ENCODE results near the gene MMD2.

Gene MMD2

GRCh38 chr7:4958477-4959301 is at the start of gene MMD2:
Gene MMD2 (minus strand): TSS chr7:4959187. CDS start chr7:4959017, 170 bp downstream.
- no peak within 1 kb of the TSS for H3K4me3 ChIP-seq (ENCODE audit: control insufficient read depth, low read depth, low read length)
- no peak for DNase-seq (ENCODE audit: low read depth)
- TF ChIP-seq CTCF (conservative IDR thresholded peaks at IDR 0.05; ENCODE audit: control insufficient read depth, insufficient read depth, low read depth, low read length) = no peak

GRCh38 chr7:5005066-5005465 is 46.1 kb upstream of the MMD2 start:
- H3K4me3 ChIP-seq (ENCODE audit: control insufficient read depth, low read depth, low read length) = no peak overlapping the region
- TF ChIP-seq CTCF (conservative IDR thresholded peaks at IDR 0.05; ENCODE audit: control insufficient read depth, insufficient read depth, low read depth, low read length) = no peak
- DNase-seq (ENCODE audit: low read depth) = no peak

GRCh38 chr7:5001911-5002310 is 42.9 kb upstream of the MMD2 start:
- no peak for TF ChIP-seq CTCF (conservative IDR thresholded peaks at IDR 0.05; ENCODE audit: control insufficient read depth, insufficient read depth, low read depth, low read length)
- no peak for DNase-seq (ENCODE audit: low read depth)
- no peak overlapping the region for H3K4me3 ChIP-seq (ENCODE audit: control insufficient read depth, low read depth, low read length)

GRCh38 chr7:5001003-5001402 is 42.0 kb upstream of the MMD2 start:
- H3K4me3 ChIP-seq (ENCODE audit: control insufficient read depth, low read depth, low read length) = no peak overlapping the region
- DNase-seq (ENCODE audit: low read depth) = no peak
- TF ChIP-seq CTCF (conservative IDR thresholded peaks at IDR 0.05; ENCODE audit: control insufficient read depth, insufficient read depth, low read depth, low read length) = no peak

- DNase-seq (ENCODE audit: low read depth) = no peak
- TF ChIP-seq CTCF (conservative IDR thresholded peaks at IDR 0.05; ENCODE audit: control insufficient read depth, insufficient read depth, low read depth, low read length) = no peak
- H3K4me3 ChIP-seq (ENCODE audit: control insufficient read depth, low read depth, low read length) = no peak overlapping the region
Observed at GRCh38 chr7:4999369-4999950, 40.5 kb upstream of the MMD2 start.

GRCh38 chr7:4998910-4999309 is 39.9 kb upstream of the MMD2 start:
- no peak for TF ChIP-seq CTCF (conservative IDR thresholded peaks at IDR 0.05; ENCODE audit: control insufficient read depth, insufficient read depth, low read depth, low read length)
- no peak for DNase-seq (ENCODE audit: low read depth)
- H3K4me3 ChIP-seq (ENCODE audit: control insufficient read depth, low read depth, low read length) = no peak overlapping the region

All from fibroblast of mammary gland (primary cell).